H9 (cell line): ENCODE measurements around the gene BIRC7. TPM values are rescaled to one million over a fixed set of nuclear protein-coding genes. Genes with fewer than 3 reads are reported as not detected.

Experiments
- DNase-seq: peaks from one replicate; pipeline ENCODE4 v3.0.0-alpha.2; 2017
- H2AFZ ChIP-seq: one replicate; pipeline ENCODE4 v1.6.1; 2013; ENCODE audit warnings: mild to moderate bottlenecking, low read length, control low read depth, moderate library complexity
- H2AK5ac ChIP-seq: 2 replicates; pipeline ENCODE4 v1.6.1; 2013; ENCODE audit warnings: low read length, control low read depth, mixed read lengths; ENCODE audit not compliant: insufficient read length
- H2BK120ac ChIP-seq: one replicate; pipeline ENCODE4 v1.6.1; 2013; ENCODE audit warnings: low read depth, mild to moderate bottlenecking, low read length, control low read depth, inconsistent platforms; ENCODE audit not compliant: poor library complexity, severe bottlenecking
- H2BK12ac ChIP-seq: 2 replicates; pipeline ENCODE4 v1.6.1; 2013; ENCODE audit warnings: low read length, control low read depth, mixed read lengths, low read depth; ENCODE audit not compliant: insufficient read length
- H2BK15ac ChIP-seq: 2 replicates; pipeline ENCODE4 v1.6.1; 2013; ENCODE audit warnings: low read depth, low read length, control low read depth
- H2BK20ac ChIP-seq: one replicate; pipeline ENCODE4 v1.6.1; 2013; ENCODE audit warnings: low read depth, mild to moderate bottlenecking, low read length, control low read depth, inconsistent platforms; ENCODE audit not compliant: poor library complexity, severe bottlenecking
- H2BK5ac ChIP-seq: 2 replicates; pipeline ENCODE4 v1.6.1; 2013; ENCODE audit warnings: low read length, control low read depth, mixed read lengths; ENCODE audit not compliant: insufficient read length
- H3K14ac ChIP-seq: 2 replicates; pipeline ENCODE4 v1.6.1; 2013; ENCODE audit warnings: low read length, control low read depth; ENCODE audit not compliant: insufficient read depth
- H3K18ac ChIP-seq: 2 replicates; pipeline ENCODE4 v1.6.1; 2013; ENCODE audit warnings: low read depth, mild to moderate bottlenecking, mixed read lengths, low read length, control low read depth; ENCODE audit not compliant: insufficient read length
- H3K23ac ChIP-seq: 2 replicates; pipeline ENCODE4 v1.6.1; 2013; ENCODE audit warnings: low read length, control low read depth, mixed read lengths, low read depth; ENCODE audit not compliant: insufficient read length
- H3K23me2 ChIP-seq: 2 replicates; pipeline ENCODE4 v1.6.1; 2013; ENCODE audit warnings: low read depth, mild to moderate bottlenecking, mixed read lengths, low read length, control low read depth; ENCODE audit not compliant: insufficient read length, poor library complexity, severe bottlenecking
- H3K27ac ChIP-seq: 2 replicates; pipeline ENCODE4 v1.5.1; 2013; ENCODE audit warnings: low read length, control low read depth, mixed read lengths, low read depth; ENCODE audit not compliant: insufficient read length
- H3K27me3 ChIP-seq: 2 replicates; pipeline ENCODE4 v1.6.1; 2013; ENCODE audit warnings: low read length, control low read depth, inconsistent platforms; ENCODE audit not compliant: insufficient read depth
- H3K4ac ChIP-seq: 2 replicates; pipeline ENCODE4 v1.6.1; 2013; ENCODE audit warnings: low read depth, mild to moderate bottlenecking, control low read depth, inconsistent platforms, low read length, moderate library complexity
- H3K4me1 ChIP-seq: 2 replicates; pipeline ENCODE4 v1.6.1; 2013; ENCODE audit warnings: low read length, control low read depth, inconsistent platforms; ENCODE audit not compliant: insufficient read depth
- H3K4me2 ChIP-seq: 2 replicates; pipeline ENCODE4 v1.6.1; 2013; ENCODE audit warnings: low read length, control low read depth, mixed read lengths; ENCODE audit not compliant: insufficient read length, insufficient read depth
- H3K56ac ChIP-seq: 2 replicates; pipeline ENCODE4 v1.6.1; 2013; ENCODE audit warnings: low read depth, mild to moderate bottlenecking, mixed read lengths, low read length, control low read depth; ENCODE audit not compliant: insufficient read length
- H3K79me1 ChIP-seq: 2 replicates; pipeline ENCODE4 v1.6.1; 2013; ENCODE audit warnings: low read depth, mild to moderate bottlenecking, moderate library complexity, low read length, control low read depth, inconsistent platforms; ENCODE audit not compliant: insufficient read depth, poor library complexity, severe bottlenecking
- H3K79me2 ChIP-seq: 2 replicates; pipeline ENCODE4 v1.6.1; 2013; ENCODE audit warnings: low read length, control low read depth, inconsistent platforms; ENCODE audit not compliant: insufficient read depth
- H3K9ac ChIP-seq: 2 replicates; pipeline ENCODE4 v1.6.1; 2013; ENCODE audit warnings: low read length, control low read depth, mixed read lengths; ENCODE audit not compliant: insufficient read length; ENCODE audit errors: extremely low read depth
- H3K9me3 ChIP-seq: one replicate; pipeline ENCODE4 v1.6.1; 2013; ENCODE audit warnings: low read depth, low read length, inconsistent platforms; ENCODE audit not compliant: control insufficient read depth
- H3T11ph ChIP-seq: one replicate; pipeline ENCODE4 v1.6.1; 2013; ENCODE audit warnings: mild to moderate bottlenecking, low read length, control low read depth, inconsistent platforms
- H4K20me1 ChIP-seq: one replicate; pipeline ENCODE4 v1.6.1; 2013; ENCODE audit not compliant: control insufficient read depth, insufficient read length, insufficient read depth
- H4K5ac ChIP-seq: 2 replicates; pipeline ENCODE4 v1.6.1; 2013; ENCODE audit warnings: low read depth, mild to moderate bottlenecking, mixed read lengths, low read length, control low read depth; ENCODE audit not compliant: insufficient read length
- H4K8ac ChIP-seq: replicated peaks from 2 replicates; pipeline ENCODE4 v1.6.1; 2013; ENCODE audit warnings: low read length, control low read depth, mixed read lengths, low read depth; ENCODE audit not compliant: insufficient read length
- H4K91ac ChIP-seq: 2 replicates; pipeline ENCODE4 v1.6.1; 2013; ENCODE audit warnings: low read depth, mild to moderate bottlenecking, moderate library complexity, mixed read lengths, low read length, control low read depth; ENCODE audit not compliant: insufficient read length
- H3K27ac Mint-ChIP-seq, 3 experiments: 2 replicates in 2 of 3; 3 replicates in 1 of 3; pipeline ENCODE4 v1.8.0; 2020 to 2021; ENCODE audit warnings: mixed read lengths in 3 of 3, mild to moderate bottlenecking in 1 of 3, moderate library complexity in 1 of 3
- H3K27me3 Mint-ChIP-seq: 2 replicates; pipeline ENCODE4 v1.8.0; 2021; ENCODE audit warnings: low read depth, mild to moderate bottlenecking, moderate library complexity, mixed read lengths
- H3K36me3 Mint-ChIP-seq, 3 experiments: 2 replicates in 2 of 3; 3 replicates in 1 of 3; pipeline ENCODE4 v1.8.0; 2020 to 2021; ENCODE audit warnings: low read depth in 3 of 3, mixed read lengths in 3 of 3; ENCODE audit not compliant: insufficient read depth in 1 of 3
- H3K4me1 Mint-ChIP-seq, 2 experiments: 2 replicates each; pipeline ENCODE4 v1.8.0; 2020; ENCODE audit warnings: mixed read lengths in 2 of 2
- H3K4me3 Mint-ChIP-seq, 2 experiments: 2 replicates in 1 of 2; 3 replicates in 1 of 2; pipeline ENCODE4 v1.8.0; 2020 to 2021; ENCODE audit warnings: mild to moderate bottlenecking in 2 of 2, mixed read lengths in 2 of 2, moderate library complexity in 1 of 2
- H3K9me3 Mint-ChIP-seq, 2 experiments: 2 replicates in 1 of 2; 3 replicates in 1 of 2; pipeline ENCODE4 v1.8.0; 2020; ENCODE audit warnings: mild to moderate bottlenecking in 2 of 2, mixed read lengths in 2 of 2, moderate library complexity in 1 of 2
- WGBS: extraction: QIAGEN DNeasy Blood & Tissue Kit; methylation state at CpG from one replicate; pipeline ENCODE4 v1.1.7; 2013; ENCODE audit warnings: missing lambda C conversion rate, low lambda C conversion rate, mixed read lengths; ENCODE audit not compliant: insufficient read length; ENCODE audit errors: extremely low coverage; 5-methylcytosine and 5-hydroxymethylcytosine counted together
- total RNA-seq: library from RNA; stranded (reverse); gene quantifications from 2 replicates; pipeline ENCODE4 v1.2.1, GENCODE V29; 2021
- TF ChIP-seq, protein P1 (sequence below): fragments of 200-600 bp; sonication (generic); conservative IDR thresholded peaks from 3 replicates; pipeline ENCODE4 v1.8.0; 2021; ENCODE audit warnings: antibody characterized with exemption, mild to moderate bottlenecking

BIRC7 gene
- total RNA-seq, 1 experiment from 2014 or later, result not detected

DNA sequence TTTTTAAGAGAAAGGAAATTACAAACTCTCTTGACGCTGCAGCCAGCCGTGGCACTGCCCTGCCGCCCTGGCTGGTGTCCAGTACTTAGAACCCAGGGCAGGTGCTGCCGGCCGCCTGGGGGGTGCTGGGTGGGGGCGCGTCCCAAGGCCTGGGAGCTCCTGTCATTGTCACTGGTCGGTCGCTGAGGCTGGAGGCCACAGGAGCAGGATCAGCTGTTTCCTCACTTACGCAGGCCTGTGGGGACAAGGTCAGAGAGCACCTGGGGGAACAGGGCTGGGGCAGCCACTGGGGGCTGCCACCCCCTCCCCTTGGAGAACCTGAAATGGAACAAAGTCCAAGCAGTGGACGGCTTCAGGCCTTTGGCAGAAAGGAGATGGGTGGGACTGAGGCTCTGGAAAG is 5.6 kb downstream of the BIRC7 start:
- Histone ChIP-seq H3K9ac (no peak overlapping the region), H2BK120ac (no peak overlapping the region), H3T11ph (no peak overlapping the region), H2BK5ac (no peak overlapping the region), H2BK12ac (no peak overlapping the region), H3K56ac (no peak overlapping the region), H3K4me2 (no peak overlapping the region), H3K23me2 (no peaks in the 10 kb centered on the region), H3K79me1 (no peaks in the 10 kb centered on the region), H3K4ac (no peak overlapping the region), H4K5ac (no peak overlapping the region), H3K23ac (no peak overlapping the region), H3K27ac (no peak overlapping the region), H2AFZ (no peak overlapping the region), H3K27me3 (no peaks in the 10 kb centered on the region), H4K20me1 (no peaks in the 10 kb centered on the region), H3K4me1 (no peaks in the 10 kb centered on the region), H4K8ac (no peak overlapping the region), H3K9me3 (no peaks in the 10 kb centered on the region), H3K18ac (no peak overlapping the region), H2BK20ac (no peak overlapping the region), H2AK5ac (no peak overlapping the region), H2BK15ac (no peak overlapping the region), H3K79me2 (no peaks in the 10 kb centered on the region), H4K91ac (no peak overlapping the region), H3K14ac (no peak overlapping the region)
- TF ChIP-seq, protein P1, sequence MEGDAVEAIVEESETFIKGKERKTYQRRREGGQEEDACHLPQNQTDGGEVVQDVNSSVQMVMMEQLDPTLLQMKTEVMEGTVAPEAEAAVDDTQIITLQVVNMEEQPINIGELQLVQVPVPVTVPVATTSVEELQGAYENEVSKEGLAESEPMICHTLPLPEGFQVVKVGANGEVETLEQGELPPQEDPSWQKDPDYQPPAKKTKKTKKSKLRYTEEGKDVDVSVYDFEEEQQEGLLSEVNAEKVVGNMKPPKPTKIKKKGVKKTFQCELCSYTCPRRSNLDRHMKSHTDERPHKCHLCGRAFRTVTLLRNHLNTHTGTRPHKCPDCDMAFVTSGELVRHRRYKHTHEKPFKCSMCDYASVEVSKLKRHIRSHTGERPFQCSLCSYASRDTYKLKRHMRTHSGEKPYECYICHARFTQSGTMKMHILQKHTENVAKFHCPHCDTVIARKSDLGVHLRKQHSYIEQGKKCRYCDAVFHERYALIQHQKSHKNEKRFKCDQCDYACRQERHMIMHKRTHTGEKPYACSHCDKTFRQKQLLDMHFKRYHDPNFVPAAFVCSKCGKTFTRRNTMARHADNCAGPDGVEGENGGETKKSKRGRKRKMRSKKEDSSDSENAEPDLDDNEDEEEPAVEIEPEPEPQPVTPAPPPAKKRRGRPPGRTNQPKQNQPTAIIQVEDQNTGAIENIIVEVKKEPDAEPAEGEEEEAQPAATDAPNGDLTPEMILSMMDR, result no peak
- no peak for DNase-seq
- Mint-ChIP-seq H3K9me3 (no peaks in the 10 kb centered on the region), H3K36me3 (no peaks in the 10 kb centered on the region; a peak in 1 of 7 replicates), H3K27me3 (peaks cover 3% of the 10 kb centered on the region; the same call in 1 of the 2 replicates), H3K27ac (no peak overlapping the region), H3K4me3 (no peak overlapping the region), H3K4me1 (no peaks in the 10 kb centered on the region)
- WGBS, result no CpG with 5 or more reads among the region's 11 CpGs
